PC-3 (cell line): Measurements from ENCODE around the gene SMYD3. TPM values are rescaled to one million over a fixed set of nuclear protein-coding genes. Genes with fewer than 3 reads are reported as not detected.

Source experiments
- ATAC-seq: fragments of 200-7000 bp; cut with Tn5 transposase; 2 replicates; pipeline ENCODE4 v1.9.1; 2020; ENCODE audit warnings: mild to moderate bottlenecking, moderate library complexity
- BruUV-seq: library from RNA; stranded (reverse); fragments of 400-500 nt; replicated peaks from 2 replicates; lab custom pipeline; 2021; lab: Mats Ljungman, UMichigan
- CTCF ChIA-PET: fragments of 300-600 bp; sonication (Branson Sonifier 250); formaldehyde crosslinking; loops from one replicate; lab custom pipeline; 2022; ENCODE audit warnings: antibody characterized with exemption; lab: Charles Lee
- POLR2A ChIA-PET: fragments of 300-600 bp; sonication (Branson Sonifier 250); formaldehyde crosslinking; loops from one replicate; lab custom pipeline; 2022; ENCODE audit warnings: antibody characterized with exemption; ENCODE audit not compliant: unreplicated experiment; lab: Charles Lee
- DNase-seq: peaks from one replicate; pipeline ENCODE4 v3.0.0-alpha.2; 2015
- H2AFZ ChIP-seq: fragments of 300-600 bp; sonication (generic); 2 replicates; pipeline ENCODE4 v1.6.0; 2016; ENCODE audit warnings: antibody characterized with exemption, low read length
- H3F3A ChIP-seq: fragments of 300-600 bp; sonication (generic); one replicate; pipeline ENCODE4 v1.6.0; 2017; ENCODE audit warnings: antibody characterized with exemption, low read length, control low read depth, mild to moderate bottlenecking; ENCODE audit not compliant: unreplicated experiment
- H3K27ac ChIP-seq: fragments of 300-600 bp; sonication (generic); 2 replicates; pipeline ENCODE4 v1.5.1; 2016; ENCODE audit warnings: mild to moderate bottlenecking, low read length
- H3K27me3 ChIP-seq: fragments of 300-600 bp; sonication (generic); 2 replicates; pipeline ENCODE4 v1.6.1; 2016; ENCODE audit warnings: low read length, mixed read lengths
- H3K36me3 ChIP-seq: fragments of 300-600 bp; sonication (generic); 2 replicates; pipeline ENCODE4 v1.6.1; 2016; ENCODE audit warnings: low read depth, mixed run types, low read length, mixed read lengths
- H3K4me1 ChIP-seq: fragments of 300-600 bp; sonication (generic); 2 replicates; pipeline ENCODE4 v1.5.1; 2016; ENCODE audit warnings: low read length; ENCODE audit not compliant: insufficient read depth
- H3K4me2 ChIP-seq: fragments of 300-600 bp; sonication (generic); 2 replicates; pipeline ENCODE4 v1.6.0; 2016; ENCODE audit warnings: low read length
- H3K4me3 ChIP-seq: fragments of 300-600 bp; sonication (generic); 2 replicates; pipeline ENCODE4 v1.5.1; 2016; ENCODE audit warnings: mild to moderate bottlenecking, low read length, mixed read lengths
- H3K79me2 ChIP-seq: fragments of 300-600 bp; sonication (generic); 2 replicates; pipeline ENCODE4 v1.6.1; 2017; ENCODE audit warnings: low read length, mixed read lengths
- H3K9ac ChIP-seq: fragments of 300-600 bp; sonication (generic); 2 replicates; pipeline ENCODE4 v1.6.0; 2016; ENCODE audit warnings: mild to moderate bottlenecking, low read length
- H3K9me2 ChIP-seq: fragments of 300-600 bp; sonication (generic); replicated peaks from 2 replicates; pipeline ENCODE4 v1.6.1; 2016; ENCODE audit warnings: mixed run types, low read length, mixed read lengths
- H3K9me3 ChIP-seq: fragments of 300-600 bp; sonication (generic); 2 replicates; pipeline ENCODE4 v1.6.1; 2016; ENCODE audit warnings: low read length, mixed read lengths
- H4K20me1 ChIP-seq: fragments of 300-600 bp; sonication (generic); 2 replicates; pipeline ENCODE4 v1.6.1; 2016; ENCODE audit warnings: low read length, mixed read lengths
- CTCF ChIP-seq: fragments of 300-600 bp; sonication (generic); conservative IDR thresholded peaks from 2 replicates; pipeline ENCODE4 v1.5.1; 2017; ENCODE audit warnings: antibody characterized with exemption, low read depth, mild to moderate bottlenecking, low read length
- EZH2 ChIP-seq: fragments of 300-600 bp; sonication (generic); IDR thresholded peaks from one replicate; pipeline ENCODE4 v1.6.1; 2017; ENCODE audit warnings: antibody characterized with exemption, mild to moderate bottlenecking, low read length; ENCODE audit not compliant: unreplicated experiment
- EZH2phosphoT487 ChIP-seq: fragments of 300-600 bp; sonication (generic); IDR thresholded peaks from 2 replicates; pipeline ENCODE4 v1.6.1; 2018; ENCODE audit warnings: mild to moderate bottlenecking, antibody characterized with exemption, low read length, borderline replicate concordance
- intact Hi-C: fragments of 100-400 bp; cut with micrococcal nuclease; formaldehyde crosslinking; loops from 2 replicates; pipeline ENCODE4 v1.9.0; 2023
- total RNA-seq: library from RNA; depleted of rRNA; stranded (reverse); fragments of >200 nt; gene quantifications from 2 replicates; pipeline ENCODE4 v1.2.3, GENCODE V29; 2014

Gene SMYD3
- total RNA-seq, 1 experiment from 2014 or later: 33.0 TPM

DNA sequence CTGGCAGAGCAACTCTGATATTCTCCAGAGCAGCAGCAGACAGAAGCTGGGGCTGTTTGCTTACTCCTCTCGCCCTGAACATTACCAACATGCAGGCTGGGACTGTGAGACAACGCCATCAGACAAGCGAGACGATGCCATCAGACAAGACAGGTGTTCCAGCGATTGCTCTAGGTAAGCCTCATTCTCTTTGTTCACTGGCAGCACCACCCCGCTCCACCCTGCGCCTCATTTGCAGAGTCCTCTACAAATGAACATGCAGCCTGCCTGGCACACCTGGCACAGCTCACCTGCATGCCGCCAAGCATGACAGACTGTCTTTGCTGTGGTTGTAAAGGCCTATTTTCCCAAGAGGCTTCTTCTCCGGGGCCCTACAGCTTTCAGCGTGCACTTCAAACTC is 346.2 kb downstream of the SMYD3 start:
- Histone ChIP-seq H3K9me3 (no peaks in the 10 kb centered on the region), H4K20me1 (no peaks in the 10 kb centered on the region), H3K9me2 (no peaks in the 10 kb centered on the region), H3K4me1 (peaks cover 45% of the 10 kb centered on the region), H2AFZ (no peak overlapping the region), H3K4me2 (no peak overlapping the region), H3K9ac (no peak overlapping the region), H3K79me2 (no peaks in the 10 kb centered on the region), H3K27ac (no peak overlapping the region), H3K4me3 (no peak overlapping the region), H3K27me3 (no peaks in the 10 kb centered on the region), H3K36me3 (no peaks in the 10 kb centered on the region), H3F3A (no peaks in the 10 kb centered on the region)
- intact Hi-C loops: no loop called here
- ATAC-seq: no peak
- DNase-seq: no peak
- CTCF ChIA-PET: no interaction called here
- no TSS peak for BruUV-seq
- POLR2A ChIA-PET: no interaction called here
- TF ChIP-seq CTCF (no peak), EZH2phosphoT487 (no peak), EZH2 (no peak)

DNA sequence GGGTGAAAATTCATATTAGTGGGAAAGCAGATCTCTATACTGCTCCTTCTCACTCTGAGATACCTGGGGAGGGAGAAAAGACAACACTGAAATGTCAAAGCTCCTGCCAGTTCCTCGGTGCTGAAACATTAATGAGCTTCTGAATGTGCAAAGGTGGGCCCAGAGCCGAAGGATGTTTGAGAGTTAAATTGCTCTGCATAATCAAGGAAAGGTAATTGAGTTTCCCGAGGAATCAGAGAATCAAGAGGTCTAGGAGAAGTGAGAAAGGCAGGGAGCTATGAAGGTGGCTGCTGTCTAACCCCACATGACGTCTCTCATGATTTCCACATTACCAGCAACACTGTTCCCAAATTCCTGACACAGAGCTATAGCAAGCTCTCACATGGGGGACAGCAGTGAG is 346.7 kb downstream of the SMYD3 start:
- BruUV-seq: no TSS peak
- H3K4me1 ChIP-seq: peaks cover 50% of the 10 kb centered on the region
- H3K4me2 ChIP-seq: no peak overlapping the region
- ChIA-PET POLR2A (interaction anchor here (0.6 kb wide), 1 partner anchor 76 kb away, joined by 3 read pairs; no protein-coding TSS in a partner anchor), CTCF (no interaction called here)
- no peaks in the 10 kb centered on the region for H3K9me3 ChIP-seq
- intact Hi-C loops: no loop called here
- no peaks in the 10 kb centered on the region for H3F3A ChIP-seq
- no peak overlapping the region for H2AFZ ChIP-seq
- H3K9ac ChIP-seq: no peak overlapping the region
- no peak for ATAC-seq
- H3K9me2 ChIP-seq: no peaks in the 10 kb centered on the region
- no peak overlapping the region for H3K4me3 ChIP-seq
- no peaks in the 10 kb centered on the region for H3K27me3 ChIP-seq
- no peak for DNase-seq
- no peaks in the 10 kb centered on the region for H3K79me2 ChIP-seq
- no peaks in the 10 kb centered on the region for H3K36me3 ChIP-seq
- TF ChIP-seq EZH2: no peak
- no peak for TF ChIP-seq CTCF
- TF ChIP-seq EZH2phosphoT487: no peak
- H3K27ac ChIP-seq: no peak overlapping the region
- H4K20me1 ChIP-seq: no peaks in the 10 kb centered on the region
